ENCODE results near the gene ALAS1.

GRCh38 chr3:52242039-52242438 lies 44.1 kb downstream of the ALAS1 start:
- TF ChIP-seq EZH2phosphoT487 (IDR thresholded peaks at IDR 0.05; ENCODE audit: insufficient read depth, low read depth) (no peak), EZH2 (IDR thresholded peaks at IDR 0.05; ENCODE audit: insufficient read depth, poor library complexity, severe bottlenecking) (no peak)
